ENCODE data around the gene VWC2.

DNA sequence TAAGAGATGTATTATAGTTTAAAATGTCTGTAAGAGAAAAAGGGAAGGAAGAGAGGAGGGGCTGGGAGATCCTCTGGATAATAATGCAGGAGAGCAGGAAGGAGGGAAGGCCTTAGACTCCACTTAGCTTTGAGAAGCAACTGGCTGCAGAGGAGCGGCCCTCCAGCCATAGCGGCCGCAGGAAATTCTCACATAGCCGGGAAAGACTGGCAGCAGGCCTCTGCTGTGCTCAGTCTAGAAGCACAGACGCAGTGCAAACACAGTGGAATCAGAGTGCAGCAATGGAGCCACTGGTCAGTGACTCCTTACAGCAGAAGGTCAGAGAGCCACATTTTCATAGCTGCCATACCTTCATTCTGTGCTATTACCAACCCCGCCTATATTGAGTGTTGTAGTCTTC is 153.3 kb downstream of the VWC2 start:
- TF ChIP-seq, protein P1, sequence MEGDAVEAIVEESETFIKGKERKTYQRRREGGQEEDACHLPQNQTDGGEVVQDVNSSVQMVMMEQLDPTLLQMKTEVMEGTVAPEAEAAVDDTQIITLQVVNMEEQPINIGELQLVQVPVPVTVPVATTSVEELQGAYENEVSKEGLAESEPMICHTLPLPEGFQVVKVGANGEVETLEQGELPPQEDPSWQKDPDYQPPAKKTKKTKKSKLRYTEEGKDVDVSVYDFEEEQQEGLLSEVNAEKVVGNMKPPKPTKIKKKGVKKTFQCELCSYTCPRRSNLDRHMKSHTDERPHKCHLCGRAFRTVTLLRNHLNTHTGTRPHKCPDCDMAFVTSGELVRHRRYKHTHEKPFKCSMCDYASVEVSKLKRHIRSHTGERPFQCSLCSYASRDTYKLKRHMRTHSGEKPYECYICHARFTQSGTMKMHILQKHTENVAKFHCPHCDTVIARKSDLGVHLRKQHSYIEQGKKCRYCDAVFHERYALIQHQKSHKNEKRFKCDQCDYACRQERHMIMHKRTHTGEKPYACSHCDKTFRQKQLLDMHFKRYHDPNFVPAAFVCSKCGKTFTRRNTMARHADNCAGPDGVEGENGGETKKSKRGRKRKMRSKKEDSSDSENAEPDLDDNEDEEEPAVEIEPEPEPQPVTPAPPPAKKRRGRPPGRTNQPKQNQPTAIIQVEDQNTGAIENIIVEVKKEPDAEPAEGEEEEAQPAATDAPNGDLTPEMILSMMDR (IDR thresholded peaks at IDR 0.05) = no peak
- TF ChIP-seq TCF7L2 (IDR thresholded peaks at IDR 0.05; ENCODE audit: low read depth, low read length) = no peak
- TF ChIP-seq, protein P2, sequence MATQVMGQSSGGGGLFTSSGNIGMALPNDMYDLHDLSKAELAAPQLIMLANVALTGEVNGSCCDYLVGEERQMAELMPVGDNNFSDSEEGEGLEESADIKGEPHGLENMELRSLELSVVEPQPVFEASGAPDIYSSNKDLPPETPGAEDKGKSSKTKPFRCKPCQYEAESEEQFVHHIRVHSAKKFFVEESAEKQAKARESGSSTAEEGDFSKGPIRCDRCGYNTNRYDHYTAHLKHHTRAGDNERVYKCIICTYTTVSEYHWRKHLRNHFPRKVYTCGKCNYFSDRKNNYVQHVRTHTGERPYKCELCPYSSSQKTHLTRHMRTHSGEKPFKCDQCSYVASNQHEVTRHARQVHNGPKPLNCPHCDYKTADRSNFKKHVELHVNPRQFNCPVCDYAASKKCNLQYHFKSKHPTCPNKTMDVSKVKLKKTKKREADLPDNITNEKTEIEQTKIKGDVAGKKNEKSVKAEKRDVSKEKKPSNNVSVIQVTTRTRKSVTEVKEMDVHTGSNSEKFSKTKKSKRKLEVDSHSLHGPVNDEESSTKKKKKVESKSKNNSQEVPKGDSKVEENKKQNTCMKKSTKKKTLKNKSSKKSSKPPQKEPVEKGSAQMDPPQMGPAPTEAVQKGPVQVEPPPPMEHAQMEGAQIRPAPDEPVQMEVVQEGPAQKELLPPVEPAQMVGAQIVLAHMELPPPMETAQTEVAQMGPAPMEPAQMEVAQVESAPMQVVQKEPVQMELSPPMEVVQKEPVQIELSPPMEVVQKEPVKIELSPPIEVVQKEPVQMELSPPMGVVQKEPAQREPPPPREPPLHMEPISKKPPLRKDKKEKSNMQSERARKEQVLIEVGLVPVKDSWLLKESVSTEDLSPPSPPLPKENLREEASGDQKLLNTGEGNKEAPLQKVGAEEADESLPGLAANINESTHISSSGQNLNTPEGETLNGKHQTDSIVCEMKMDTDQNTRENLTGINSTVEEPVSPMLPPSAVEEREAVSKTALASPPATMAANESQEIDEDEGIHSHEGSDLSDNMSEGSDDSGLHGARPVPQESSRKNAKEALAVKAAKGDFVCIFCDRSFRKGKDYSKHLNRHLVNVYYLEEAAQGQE (IDR thresholded peaks at IDR 0.05; ENCODE audit: insufficient read depth in 1 of 2, low read depth in 2 of 2, low read length in 1 of 2) = no peak
